CD4-positive, alpha-beta T cell (primary cell): ENCODE results near the gene NSL1. TPM values are rescaled to one million over a fixed set of nuclear protein-coding genes. Genes with fewer than 3 reads are reported as not detected.
"Not testable (repeated sequence)": the region's sequence is repeated elsewhere in the genome, so short reads cannot be mapped to it uniquely, and the experiment has no call there.

Experiments used
- ATAC-seq: fragments of 200-7000 bp; cut with Tn5 transposase; one replicate; pipeline ENCODE4 v1.10.0; 2022; ENCODE audit warnings: mild to moderate bottlenecking; ENCODE audit not compliant: poor library complexity
- CTCF ChIA-PET: fragments of 350-600 bp; sonication (Branson Sonifier 250); formaldehyde crosslinking; loops from one replicate; lab custom pipeline; 2021; ENCODE audit warnings: antibody characterized with exemption, inconsistent platforms; lab: Charles Lee
- POLR2A ChIA-PET: fragments of 350-600 bp; sonication (Branson Sonifier 250); formaldehyde crosslinking; loops from one replicate; lab custom pipeline; 2021; ENCODE audit warnings: antibody characterized with exemption, inconsistent platforms; lab: Charles Lee
- DNase-seq, 14 experiments: peaks; one replicate each; pipeline ENCODE4 v3.0.0-alpha.2; 2013 to 2020; ENCODE audit warnings: mixed read lengths in 2 of 14
- H3K27ac ChIP-seq, 2 donors: one replicate each; pipeline versions ENCODE4 v1.5.1 to v1.7.0; 2013; ENCODE audit warnings: low read length in 2 of 2, low read depth in 1 of 2, mild to moderate bottlenecking in 1 of 2
- H3K27me3 ChIP-seq, 2 experiments: 1 replicate in 1 of 2; 2 replicates in 1 of 2; pipeline versions ENCODE4 v1.6.1 to v1.7.0; 2013; ENCODE audit warnings: low read length in 2 of 2, control low read depth in 1 of 2, mild to moderate bottlenecking in 1 of 2, moderate library complexity in 1 of 2; ENCODE audit not compliant: insufficient read depth in 2 of 2, control insufficient read depth in 1 of 2
- H3K36me3 ChIP-seq: one replicate; pipeline ENCODE4 v1.6.1; 2013; ENCODE audit warnings: low read length, control low read depth; ENCODE audit not compliant: insufficient read depth
- H3K4me1 ChIP-seq: one replicate; pipeline ENCODE4 v1.6.1; 2013; ENCODE audit warnings: low read length, control low read depth; ENCODE audit not compliant: insufficient read depth
- H3K4me3 ChIP-seq: one replicate; pipeline ENCODE4 v1.5.1; 2013; ENCODE audit warnings: mild to moderate bottlenecking, low read length, moderate library complexity
- H3K9me3 ChIP-seq, 2 experiments: 1 replicate in 1 of 2; 2 replicates in 1 of 2; pipeline versions ENCODE4 v1.6.1 to v1.7.0; 2013; ENCODE audit warnings: low read length in 2 of 2, mild to moderate bottlenecking in 2 of 2, control low read depth in 1 of 2, moderate library complexity in 1 of 2; ENCODE audit not compliant: control insufficient read depth in 1 of 2, insufficient read depth in 1 of 2
- H3K27ac Mint-ChIP-seq: one replicate; pipeline ENCODE4 v1.8.0; 2020; ENCODE audit warnings: mixed read lengths
- H3K27me3 Mint-ChIP-seq: one replicate; pipeline ENCODE4 v1.8.0; 2021; ENCODE audit warnings: mixed read lengths
- H3K36me3 Mint-ChIP-seq: one replicate; pipeline ENCODE4 v1.8.0; 2021; ENCODE audit warnings: low read depth, mixed read lengths
- H3K4me1 Mint-ChIP-seq: one replicate; pipeline ENCODE4 v1.8.0; 2021; ENCODE audit warnings: low read depth, mixed read lengths
- H3K4me3 Mint-ChIP-seq: one replicate; pipeline ENCODE4 v1.8.0; 2020; ENCODE audit warnings: mild to moderate bottlenecking, mixed read lengths
- H3K9me3 Mint-ChIP-seq: one replicate; pipeline ENCODE4 v1.8.0; 2020; ENCODE audit warnings: mixed read lengths
- intact Hi-C, 2 experiments: fragments of 100-400 bp; cut with DNase I in 1 of 2; cut with micrococcal nuclease in 1 of 2; formaldehyde crosslinking; loops; one replicate each; pipeline versions ENCODE4 v1.15.1 to v1.9.0; 2023 to 2025; cut with DNase I, micrococcal nuclease
- polyA plus RNA-seq, 2 donors: library from polyadenylated mRNA; unstranded; fragments of 120-200 nt; gene quantifications; one replicate each; pipeline ENCODE4 v1.2.1, GENCODE V29; 2013
- total RNA-seq, 174 experiments: library from RNA in 2 of 174; stranded (reverse) in 2 of 174; gene quantifications; one replicate each; pipeline ENCODE4 v1.2.3 and lab custom pipeline; 2021 to 2026
- TF ChIP-seq, protein P1 (sequence below): fragments of 200-600 bp; IDR thresholded peaks from one replicate; pipeline ENCODE4 v1.8.0; 2022; ENCODE audit warnings: antibody characterized with exemption, mild to moderate bottlenecking

Gene NSL1, protein sequence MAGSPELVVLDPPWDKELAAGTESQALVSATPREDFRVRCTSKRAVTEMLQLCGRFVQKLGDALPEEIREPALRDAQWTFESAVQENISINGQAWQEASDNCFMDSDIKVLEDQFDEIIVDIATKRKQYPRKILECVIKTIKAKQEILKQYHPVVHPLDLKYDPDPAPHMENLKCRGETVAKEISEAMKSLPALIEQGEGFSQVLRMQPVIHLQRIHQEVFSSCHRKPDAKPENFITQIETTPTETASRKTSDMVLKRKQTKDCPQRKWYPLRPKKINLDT
- total RNA-seq, result 10 to 100 TPM; 14.1 to 15.7 TPM
- 29.2 TPM for polyA plus RNA-seq (2013, experiment 1 of 2)
- 34.2 TPM for polyA plus RNA-seq (2013, experiment 2 of 2)
- 12.5 to 79.4 (median 47.3) reads per million in 172 experiments for total RNA-seq (lab: John Stamatoyannopoulos, UW)

DNA sequence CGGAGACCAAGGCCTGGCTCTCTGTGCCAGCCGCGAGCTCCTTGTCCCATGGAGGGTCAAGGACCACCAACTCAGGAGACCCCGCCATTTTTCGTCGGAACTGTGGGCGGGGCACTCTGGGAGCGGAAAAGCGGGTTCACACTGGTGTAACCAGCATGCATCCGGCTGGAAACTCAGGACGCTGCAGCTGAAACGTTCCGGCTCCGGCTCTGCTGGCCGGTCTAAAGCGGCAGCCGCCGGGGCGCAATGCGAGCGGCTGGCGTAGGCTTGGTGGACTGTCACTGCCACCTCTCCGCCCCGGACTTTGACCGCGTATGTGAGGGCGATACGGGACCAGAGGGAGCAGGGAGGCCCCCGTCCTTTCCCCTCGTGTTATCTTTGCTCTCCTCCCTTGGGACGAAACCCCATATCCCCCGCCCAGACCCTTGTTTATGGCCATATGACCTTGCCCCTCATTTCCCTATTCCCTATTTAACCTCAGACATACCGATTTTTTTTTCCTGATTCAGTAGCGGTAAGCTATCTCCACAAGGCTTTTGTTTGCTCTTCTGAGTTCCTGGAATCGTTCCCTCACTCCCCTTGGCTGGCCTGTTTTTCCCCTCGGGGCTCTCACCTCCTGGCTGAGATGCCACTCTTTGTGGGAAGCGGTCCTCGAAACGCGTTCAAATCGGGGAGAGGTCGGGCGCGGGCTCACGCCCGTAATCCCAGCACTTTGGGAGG lies at the start of gene NSL1, which contains the start of gene TATDN3:
Gene NSL1, minus strand, starts transcription at position 102 of the 720 bp plus-strand sequence. Its CDS starts 14 bp downstream, at position 88.
Gene TATDN3, plus strand, starts transcription at position 219 of the 720 bp plus-strand sequence. Its CDS starts 28 bp downstream, at position 247.
- Histone ChIP-seq H3K27ac (peak within 1 kb of the TSS; percentile 73 to 77), H3K27me3 (no peaks in the 10 kb centered on the region), H3K4me3 (peak within 1 kb of the TSS; percentile 71), H3K4me1 (peaks cover 31% of the 10 kb centered on the region), H3K9me3 (no peaks in the 10 kb centered on the region), H3K36me3 (peaks cover 17% of the 10 kb centered on the region)
- H3K27me3 Mint-ChIP-seq, result peaks cover 4% of the 10 kb centered on the region
- TF ChIP-seq, protein P1, sequence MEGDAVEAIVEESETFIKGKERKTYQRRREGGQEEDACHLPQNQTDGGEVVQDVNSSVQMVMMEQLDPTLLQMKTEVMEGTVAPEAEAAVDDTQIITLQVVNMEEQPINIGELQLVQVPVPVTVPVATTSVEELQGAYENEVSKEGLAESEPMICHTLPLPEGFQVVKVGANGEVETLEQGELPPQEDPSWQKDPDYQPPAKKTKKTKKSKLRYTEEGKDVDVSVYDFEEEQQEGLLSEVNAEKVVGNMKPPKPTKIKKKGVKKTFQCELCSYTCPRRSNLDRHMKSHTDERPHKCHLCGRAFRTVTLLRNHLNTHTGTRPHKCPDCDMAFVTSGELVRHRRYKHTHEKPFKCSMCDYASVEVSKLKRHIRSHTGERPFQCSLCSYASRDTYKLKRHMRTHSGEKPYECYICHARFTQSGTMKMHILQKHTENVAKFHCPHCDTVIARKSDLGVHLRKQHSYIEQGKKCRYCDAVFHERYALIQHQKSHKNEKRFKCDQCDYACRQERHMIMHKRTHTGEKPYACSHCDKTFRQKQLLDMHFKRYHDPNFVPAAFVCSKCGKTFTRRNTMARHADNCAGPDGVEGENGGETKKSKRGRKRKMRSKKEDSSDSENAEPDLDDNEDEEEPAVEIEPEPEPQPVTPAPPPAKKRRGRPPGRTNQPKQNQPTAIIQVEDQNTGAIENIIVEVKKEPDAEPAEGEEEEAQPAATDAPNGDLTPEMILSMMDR, result no peak
- CTCF ChIA-PET, result interaction anchor here (0.7 to 1.7 kb wide), 6 partner anchors 10 to 1093 kb away, joined by 3 to 11 read pairs (median 4); no protein-coding TSS in a partner anchor
- no peaks in the 10 kb centered on the region for H3K9me3 Mint-ChIP-seq
- intact Hi-C loops, result loop anchor here (2.0 to 10.0 kb wide), 7 partner anchors 223 to 1117 kb away; partner anchors contain the start of genes ANGEL2 (in 1 of the 2), NEK2 (in 1 of the 2) and PACC1 (in 1 of the 2)
- POLR2A ChIA-PET, result interaction anchor here (0.7 to 1.9 kb wide), 15 partner anchors 14 to 506 kb away, joined by 3 to 15 read pairs (median 5); partner anchors contain the start of genes BATF3, FLVCR1, NENF and PPP2R5A
- peak within 1 kb of the TSS; percentile 90 for H3K27ac Mint-ChIP-seq
- peak within 1 kb of the TSS; percentile 96 for H3K4me3 Mint-ChIP-seq
- H3K4me1 Mint-ChIP-seq, result peaks cover 41% of the 10 kb centered on the region
- peaks cover 44% of the 10 kb centered on the region for H3K36me3 Mint-ChIP-seq
- ATAC-seq (peak; percentile 87), DNase-seq (peak; percentile 84 to 98 (median 94))

DNA sequence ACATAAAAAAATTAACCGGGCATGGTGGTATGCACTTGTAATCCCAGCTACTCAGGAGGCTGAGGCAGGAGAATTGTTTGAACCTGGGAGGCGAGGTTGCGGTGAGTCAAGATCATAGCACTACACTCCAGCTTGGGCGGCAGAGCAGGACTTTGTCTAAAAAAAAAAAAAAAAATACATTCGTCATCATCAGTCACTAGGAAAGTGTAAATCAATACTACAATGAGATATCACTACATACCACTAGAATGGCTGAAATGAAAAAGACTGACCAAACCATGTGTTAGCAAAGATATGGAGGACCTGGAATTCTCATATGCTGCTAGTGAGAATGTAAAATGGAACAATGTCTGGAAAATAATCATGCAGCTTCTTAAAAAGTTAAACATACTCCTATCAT lies 46.6 kb upstream of the NSL1 start:
- Mint-ChIP-seq H3K4me1 (no peaks in the 10 kb centered on the region), H3K36me3 (no peaks in the 10 kb centered on the region), H3K4me3 (no peak overlapping the region), H3K9me3 (no peaks in the 10 kb centered on the region), H3K27me3 (no peaks in the 10 kb centered on the region), H3K27ac (no peak overlapping the region)
- H3K4me3 ChIP-seq, result no peak overlapping the region
- ChIA-PET CTCF (no interaction called here), POLR2A (no interaction called here)
- no peaks in the 10 kb centered on the region for H3K9me3 ChIP-seq
- no peaks in the 10 kb centered on the region for H3K27me3 ChIP-seq
- H3K27ac ChIP-seq, result no peak overlapping the region
- H3K4me1 ChIP-seq, result no peaks in the 10 kb centered on the region
- intact Hi-C loops, result no loop called here
- DNase-seq (no peak), ATAC-seq (no peak)
- TF ChIP-seq, protein P1, result no peak
- H3K36me3 ChIP-seq, result no peaks in the 10 kb centered on the region

DNA sequence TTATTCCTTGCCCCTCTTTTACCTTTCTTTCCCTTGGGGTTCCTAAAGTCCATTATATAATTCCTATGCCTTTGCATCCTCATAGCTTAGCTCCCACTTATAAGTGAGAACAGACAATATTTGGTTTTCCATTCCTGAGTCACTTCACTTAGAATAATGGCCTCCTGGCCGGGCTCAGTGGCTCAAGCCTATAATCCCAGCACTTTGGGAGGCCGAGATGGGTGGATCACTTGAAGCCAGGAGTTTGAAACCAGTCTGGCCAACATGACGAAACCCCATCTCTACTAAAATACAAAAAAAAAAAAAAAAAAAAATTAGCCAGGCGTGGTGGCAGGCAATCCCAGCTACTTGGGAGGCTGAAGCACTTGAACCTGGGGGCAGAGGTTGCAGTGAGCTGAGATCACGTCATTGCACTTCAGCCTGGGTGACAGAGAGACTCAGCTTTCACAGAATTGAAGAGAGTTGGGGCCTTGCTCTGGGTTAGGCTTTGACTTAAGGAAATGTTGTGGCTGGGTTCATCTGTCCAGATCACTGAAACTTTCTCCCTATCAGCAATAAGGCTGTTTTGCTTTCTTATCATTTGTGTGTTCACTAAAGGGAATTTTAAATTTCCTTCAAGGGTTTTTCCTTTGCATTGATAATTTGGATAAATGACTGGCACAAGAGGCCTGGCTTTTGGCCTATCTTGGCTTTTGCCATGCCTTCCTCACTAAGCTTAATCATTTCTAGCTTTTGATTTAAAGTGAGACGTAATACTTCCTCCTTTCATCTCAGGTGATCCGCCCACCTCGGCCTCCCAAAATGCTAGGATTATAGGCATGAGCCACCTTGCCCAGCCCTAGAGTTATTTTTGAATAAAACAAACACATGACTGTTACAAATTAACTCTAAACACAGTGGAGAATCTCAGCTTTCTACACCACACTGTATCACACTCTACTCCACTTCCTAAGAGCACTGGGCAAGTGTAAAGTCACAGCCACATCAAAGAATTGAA lies 41.9 kb upstream of the NSL1 start:
- intact Hi-C loops, H3K9me3 Mint-ChIP-seq, H3K9me3 ChIP-seq, H3K4me3 ChIP-seq, H3K36me3 Mint-ChIP-seq, H3K36me3 ChIP-seq, H3K4me1 ChIP-seq, ATAC-seq, H3K27me3 ChIP-seq, H3K4me3 Mint-ChIP-seq, H3K27ac ChIP-seq, H3K4me1 Mint-ChIP-seq, H3K27me3 Mint-ChIP-seq, H3K27ac Mint-ChIP-seq: not testable (repeated sequence)
- CTCF ChIA-PET, result interaction anchor here (0.6 kb wide), 1 partner anchor 219 kb away, joined by 3 read pairs; no protein-coding TSS in a partner anchor
- peak in 1 of 14 experiments; percentile 33 for DNase-seq
- POLR2A ChIA-PET, result interaction anchor here (1.5 kb wide), 1 partner anchor 13 kb away, joined by 4 read pairs; no protein-coding TSS in a partner anchor
